GM18870 (cell line): ENCODE measurements around the gene CEMIP2.

Experiments used
- ATAC-seq: cut with Tn5 transposase; IDR thresholded peaks from one replicate; pipeline ENCODE4 v1.9.1; 2021; ENCODE audit warnings: moderate library complexity; ENCODE audit not compliant: unreplicated experiment

The CEMIP2 gene

GRCh38 chr9:71770170-71770569 is 1.9 kb upstream of the CEMIP2 start:
- no peak for ATAC-seq

- ATAC-seq = peak; percentile 23
Measured at GRCh38 chr9:71769175-71770161, 1.2 kb upstream of the CEMIP2 start.

DNA sequence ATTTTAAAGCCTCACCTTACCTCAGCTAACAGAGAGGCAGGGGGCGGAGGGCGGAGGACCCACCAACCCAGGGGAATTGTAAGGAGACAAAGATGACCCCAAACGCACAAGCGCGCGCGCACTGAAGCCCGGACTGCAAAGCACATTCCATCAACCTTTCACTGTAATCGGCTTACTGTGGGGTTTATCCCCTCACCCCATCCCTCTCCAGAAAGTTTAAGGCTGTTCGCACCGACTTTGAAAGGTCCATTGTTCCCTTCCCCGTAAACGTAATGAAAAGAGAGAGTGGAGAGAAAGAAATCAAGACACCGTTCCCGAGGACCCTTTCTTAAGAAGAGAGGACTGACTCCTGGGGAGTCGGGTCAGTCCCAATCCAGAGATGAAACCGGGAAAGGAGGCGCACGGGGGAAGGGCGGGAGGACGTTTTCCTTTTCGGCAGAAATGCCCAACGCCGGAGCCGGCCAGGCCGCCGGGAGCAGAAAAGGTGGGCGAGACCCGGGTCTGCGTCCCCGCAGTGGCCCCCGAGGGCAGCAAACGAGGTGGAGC is 464 bp downstream of the CEMIP2 start:
- no peak for ATAC-seq

GRCh38 chr9:71767163-71767775 is 1.0 kb downstream of the CEMIP2 start:
- no peak for ATAC-seq

DNA sequence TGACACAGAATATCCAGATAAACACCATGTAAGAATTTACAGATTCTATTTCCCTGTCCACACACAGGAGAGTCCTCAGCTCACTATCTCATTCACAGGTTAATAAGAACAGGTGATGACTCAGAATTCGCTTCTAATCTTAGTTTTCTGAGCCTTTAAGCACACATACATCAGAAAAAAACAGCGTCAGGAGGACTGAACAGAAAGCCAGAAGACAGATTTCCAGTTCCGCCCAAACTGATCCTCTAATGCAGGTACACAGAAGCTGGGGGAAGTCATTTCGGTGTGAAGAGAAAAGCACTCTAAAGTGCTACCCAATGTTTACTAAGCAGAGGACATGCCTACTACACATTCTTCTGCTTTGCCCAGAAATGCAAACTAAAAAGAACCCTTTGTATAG is 1.6 kb downstream of the CEMIP2 start:
- no peak for ATAC-seq

DNA sequence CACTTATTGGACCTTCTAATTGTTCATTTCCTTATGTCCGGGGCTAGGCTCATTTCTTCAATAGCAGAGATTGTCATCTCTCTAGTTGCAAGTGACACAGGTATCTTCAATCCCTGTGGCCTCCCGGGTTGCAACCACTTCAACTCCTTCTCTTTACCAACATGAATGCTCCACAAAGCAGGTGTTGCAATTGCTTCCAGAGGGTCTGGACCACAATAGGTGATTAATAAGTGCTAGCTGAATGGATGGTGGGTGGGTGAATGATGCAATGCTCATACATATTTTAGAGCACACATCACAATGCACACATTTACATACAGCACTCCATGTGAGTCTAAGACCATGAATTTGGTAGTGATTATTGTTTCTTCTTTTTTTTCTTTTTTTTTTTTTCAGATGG is 2.6 kb downstream of the CEMIP2 start:
- ATAC-seq = no peak

GRCh38 chr9:71764891-71765290 is 3.4 kb downstream of the CEMIP2 start:
- no peak for ATAC-seq

DNA sequence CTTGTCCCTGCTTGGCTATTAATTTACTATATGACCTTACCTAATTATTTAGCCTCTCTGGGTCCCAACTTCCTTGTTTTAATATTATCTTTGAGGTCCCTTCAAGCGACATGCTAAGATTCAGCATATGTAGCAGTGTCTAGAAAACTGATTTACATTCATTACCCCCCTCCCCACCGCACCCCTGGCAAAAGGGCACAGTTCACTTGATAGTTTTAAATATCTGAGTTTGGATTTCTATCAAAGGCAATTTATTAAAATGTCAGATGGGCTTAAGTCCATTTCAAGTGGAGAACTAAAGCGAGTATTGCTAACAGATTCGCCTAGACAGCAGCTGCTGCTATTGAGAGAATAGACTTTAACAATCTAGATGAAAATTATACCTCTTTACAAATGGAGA is 3.9 kb downstream of the CEMIP2 start:
- no peak for ATAC-seq

- ATAC-seq = no peak
Measured at GRCh38 chr9:71763832-71764231, 4.5 kb downstream of the CEMIP2 start.

DNA sequence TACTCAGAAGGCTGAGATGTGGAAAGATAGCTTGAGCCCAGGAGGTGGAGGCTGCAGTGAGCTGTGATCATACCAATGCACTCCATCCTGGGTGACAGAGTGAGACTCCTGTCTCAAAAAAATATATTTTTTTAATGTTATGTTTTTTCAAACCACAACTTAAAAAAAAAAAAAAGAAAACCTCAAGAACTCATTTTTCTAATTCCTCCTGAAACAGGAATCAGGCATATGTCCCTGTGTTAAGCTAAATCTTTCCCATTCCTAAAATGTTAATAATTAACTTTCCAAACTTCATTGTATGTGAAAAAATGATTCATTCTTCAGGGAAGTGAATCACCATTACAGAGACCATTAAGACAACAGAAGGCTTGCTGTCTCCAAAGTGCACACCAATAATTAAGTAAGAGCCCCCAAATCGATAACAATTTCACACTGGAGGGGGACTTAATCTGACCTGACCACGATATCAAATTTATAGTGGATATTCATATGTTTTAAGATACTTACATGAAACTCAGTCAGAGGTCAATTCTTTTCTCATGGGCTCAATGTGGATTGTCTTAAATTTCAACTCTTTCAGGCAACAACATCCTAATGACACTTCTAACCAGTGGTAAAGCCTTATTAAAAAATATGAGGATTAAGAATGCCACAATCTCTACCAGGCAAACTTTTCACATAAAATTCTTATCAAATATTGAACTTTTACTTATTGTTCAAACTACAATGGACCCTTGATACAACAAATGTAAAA is 5.2 kb downstream of the CEMIP2 start:
- ATAC-seq = no peak

DNA sequence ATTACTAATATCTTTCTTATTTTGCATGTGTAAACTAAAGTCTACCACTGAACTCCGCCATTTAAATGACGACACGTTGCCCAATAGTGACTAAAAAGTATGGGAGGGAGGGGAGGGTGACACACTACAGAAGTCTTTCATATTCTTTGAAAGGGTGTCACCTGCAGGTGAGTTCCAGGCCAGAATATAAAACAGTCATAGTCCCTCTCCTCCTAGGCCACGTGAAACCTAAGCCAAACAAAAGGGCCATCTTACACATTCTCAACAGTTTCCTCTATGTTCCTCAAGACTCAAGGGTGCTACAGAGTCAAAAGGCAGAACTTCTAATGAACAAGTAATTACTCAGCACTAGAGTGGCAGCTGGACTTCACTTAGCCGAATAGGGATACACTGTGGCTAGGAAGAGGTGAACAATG is 6.4 kb downstream of the CEMIP2 start:
- ATAC-seq = no peak

DNA sequence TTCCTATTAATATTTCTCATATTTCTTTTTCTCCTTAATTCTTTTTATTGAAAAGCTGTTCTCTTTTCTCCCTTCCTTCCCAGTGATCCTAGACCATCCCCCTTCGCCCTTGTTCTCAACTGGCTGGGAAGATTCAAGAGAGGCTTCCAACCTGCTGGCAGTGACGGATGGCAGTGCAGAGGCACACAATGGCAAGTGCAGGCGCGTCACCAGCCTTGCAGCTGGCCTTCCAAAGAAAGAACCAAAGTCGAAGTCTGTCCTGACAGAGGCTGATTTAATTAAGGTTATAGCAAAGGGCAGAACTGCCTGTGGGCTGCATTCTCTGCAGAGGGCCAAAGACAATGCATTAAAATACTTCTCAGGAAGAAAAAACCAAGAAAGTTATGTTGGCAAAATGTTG is 7.4 kb downstream of the CEMIP2 start:
- no peak for ATAC-seq

- no peak for ATAC-seq
Measured at GRCh38 chr9:71758785-71759184, 9.5 kb downstream of the CEMIP2 start.

DNA sequence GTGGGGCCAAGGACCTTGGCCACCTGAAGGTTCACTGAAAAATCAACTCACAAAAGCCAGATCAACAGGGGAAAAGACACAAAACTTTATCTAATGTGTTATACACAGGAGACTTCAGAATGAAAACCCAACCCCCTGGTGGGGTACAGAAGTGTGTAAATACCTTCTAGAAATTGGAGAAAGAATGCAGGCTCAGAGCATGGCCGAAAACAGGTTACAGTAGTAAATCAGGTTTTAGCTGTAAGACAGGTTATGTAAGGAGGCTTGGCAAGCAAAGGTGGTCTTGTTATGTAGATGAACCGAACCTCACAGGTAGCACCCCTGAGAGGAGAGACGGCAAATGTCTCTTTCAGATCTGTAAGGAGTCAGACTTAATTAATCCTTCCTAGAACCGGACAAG is 10.0 kb downstream of the CEMIP2 start:
- ATAC-seq = no peak

DNA sequence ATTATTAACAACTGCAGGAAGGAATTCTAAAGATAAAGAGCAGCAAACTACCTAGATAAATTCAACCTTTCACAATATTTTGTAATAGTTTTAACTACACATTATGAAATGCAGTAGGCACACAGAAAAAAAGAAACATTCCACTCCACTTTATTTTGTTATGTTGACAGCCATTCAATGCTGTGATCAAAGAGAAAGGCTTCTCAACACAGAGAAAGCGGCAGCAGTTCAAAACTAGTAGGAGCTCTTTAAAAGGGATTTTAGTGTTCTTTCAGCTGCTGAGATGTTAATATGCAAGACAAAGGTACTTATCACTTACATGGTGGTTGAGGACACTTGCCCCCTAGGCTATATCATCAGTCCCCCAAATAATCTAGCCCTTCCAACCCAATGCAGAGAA is 11.6 kb downstream of the CEMIP2 start:
- no peak for ATAC-seq

- no peak for ATAC-seq
Measured at GRCh38 chr9:71755869-71756268, 12.4 kb downstream of the CEMIP2 start.

DNA sequence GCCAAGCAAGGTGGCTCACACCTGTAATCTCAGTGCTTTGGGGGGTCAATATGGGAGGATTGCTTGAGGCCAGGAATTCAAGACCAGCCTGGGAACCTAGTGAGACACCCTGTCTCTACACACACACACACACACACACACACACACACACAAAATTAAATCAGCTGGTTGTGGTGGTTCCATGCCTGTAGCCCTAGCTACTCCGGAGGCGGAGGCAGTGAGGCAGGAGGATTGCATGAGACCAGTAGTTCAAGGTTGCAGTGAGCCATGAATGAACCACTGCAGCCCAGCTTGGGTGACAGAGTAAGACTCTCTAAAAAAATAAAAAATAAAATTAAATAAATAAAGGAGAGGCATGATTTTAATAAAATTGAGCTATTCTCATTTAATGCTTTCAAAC is 13.1 kb downstream of the CEMIP2 start:
- no peak for ATAC-seq

DNA sequence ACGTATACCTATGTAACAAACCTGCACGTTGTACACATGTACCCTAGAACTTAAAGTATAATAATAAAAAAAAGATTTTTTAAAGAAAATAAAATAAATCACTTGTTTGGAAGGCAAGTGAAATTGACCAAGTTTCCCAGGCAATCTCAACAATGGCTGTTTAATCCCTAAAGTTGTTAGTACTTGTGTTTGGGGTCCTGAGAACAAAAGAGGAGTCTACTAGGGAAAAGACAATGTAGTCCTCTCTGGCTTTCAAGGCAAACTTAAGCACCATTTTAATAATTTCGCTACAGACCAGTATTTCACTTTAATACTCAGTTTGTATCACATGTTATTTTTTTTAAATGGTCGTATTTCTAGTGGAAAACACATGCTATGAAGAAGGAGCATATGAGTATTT is 14.2 kb downstream of the CEMIP2 start:
- ATAC-seq = no peak

DNA sequence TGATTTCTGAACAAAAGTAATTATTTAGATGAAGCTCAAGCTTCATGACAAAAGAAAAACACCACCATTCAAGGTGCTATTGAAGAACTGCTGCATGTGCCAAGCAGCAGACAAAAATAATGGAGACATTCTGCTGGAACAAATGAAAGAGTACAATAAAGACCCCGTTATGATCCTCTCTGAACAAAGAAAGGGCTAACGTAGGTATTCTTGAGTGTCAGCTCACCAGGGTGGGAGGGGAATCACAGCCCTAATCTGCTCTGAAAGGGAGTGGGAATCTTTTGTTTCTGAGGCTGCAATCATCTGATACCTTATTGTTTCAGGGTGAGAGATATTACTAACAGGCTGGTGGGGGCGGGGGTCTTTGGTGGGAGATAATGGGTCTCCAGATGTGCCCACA is 15.4 kb downstream of the CEMIP2 start:
- ATAC-seq = no peak

DNA sequence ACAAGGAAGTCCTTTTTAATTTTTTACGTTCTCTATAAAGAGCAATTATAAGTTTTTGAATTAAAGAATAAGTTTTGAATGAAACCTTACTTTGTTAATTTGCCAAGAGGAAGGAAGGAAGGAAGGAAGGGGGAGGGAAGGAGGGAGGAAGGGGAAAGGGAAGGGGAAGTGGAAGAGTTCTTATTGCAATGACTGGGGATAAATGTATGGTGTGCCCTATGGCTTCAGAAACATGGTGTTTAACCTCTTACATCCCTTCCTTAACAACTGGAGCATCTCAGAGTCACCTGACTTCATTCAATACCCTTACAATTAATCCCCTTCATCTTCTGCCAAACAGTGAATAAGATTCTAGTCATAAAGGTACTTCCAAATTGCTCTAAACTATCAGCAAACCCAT is 16.0 kb downstream of the CEMIP2 start:
- ATAC-seq = no peak

GRCh38 chr9:71748280-71748743 is 20.0 kb downstream of the CEMIP2 start:
- ATAC-seq = no peak
